Measurements from ENCODE around the gene SLC6A2.

DNA sequence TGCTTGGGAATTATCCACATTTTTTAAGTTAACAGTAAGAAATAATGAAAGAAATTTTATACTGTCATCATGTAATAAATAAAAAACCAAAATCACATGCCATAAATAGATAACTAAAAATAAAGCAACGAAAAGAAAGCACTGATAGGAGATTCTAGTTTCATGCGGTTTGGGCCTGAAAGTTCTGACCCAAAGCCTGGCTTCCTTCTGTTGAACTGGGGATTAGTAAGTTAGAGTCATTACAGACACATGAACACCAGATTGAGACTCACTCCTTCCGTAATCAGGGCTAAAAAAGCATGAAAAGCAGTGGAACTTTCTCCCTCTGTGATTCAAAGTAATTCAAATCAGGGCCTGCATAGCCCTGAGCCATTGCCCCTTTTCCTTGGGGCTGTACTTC, 13.2 kb upstream of the SLC6A2 start:
- TF ChIP-seq, protein P1, sequence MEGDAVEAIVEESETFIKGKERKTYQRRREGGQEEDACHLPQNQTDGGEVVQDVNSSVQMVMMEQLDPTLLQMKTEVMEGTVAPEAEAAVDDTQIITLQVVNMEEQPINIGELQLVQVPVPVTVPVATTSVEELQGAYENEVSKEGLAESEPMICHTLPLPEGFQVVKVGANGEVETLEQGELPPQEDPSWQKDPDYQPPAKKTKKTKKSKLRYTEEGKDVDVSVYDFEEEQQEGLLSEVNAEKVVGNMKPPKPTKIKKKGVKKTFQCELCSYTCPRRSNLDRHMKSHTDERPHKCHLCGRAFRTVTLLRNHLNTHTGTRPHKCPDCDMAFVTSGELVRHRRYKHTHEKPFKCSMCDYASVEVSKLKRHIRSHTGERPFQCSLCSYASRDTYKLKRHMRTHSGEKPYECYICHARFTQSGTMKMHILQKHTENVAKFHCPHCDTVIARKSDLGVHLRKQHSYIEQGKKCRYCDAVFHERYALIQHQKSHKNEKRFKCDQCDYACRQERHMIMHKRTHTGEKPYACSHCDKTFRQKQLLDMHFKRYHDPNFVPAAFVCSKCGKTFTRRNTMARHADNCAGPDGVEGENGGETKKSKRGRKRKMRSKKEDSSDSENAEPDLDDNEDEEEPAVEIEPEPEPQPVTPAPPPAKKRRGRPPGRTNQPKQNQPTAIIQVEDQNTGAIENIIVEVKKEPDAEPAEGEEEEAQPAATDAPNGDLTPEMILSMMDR (IDR thresholded peaks at IDR 0.05): no peak
- TF ChIP-seq POLR2AphosphoS5 (IDR thresholded peaks at IDR 0.05): no peak
- no peak for TF ChIP-seq EP300 (IDR thresholded peaks at IDR 0.05)
- no peak for TF ChIP-seq POLR2A (IDR thresholded peaks at IDR 0.05)
